Neutrophil (primary cell): ENCODE data around the gene COL18A1.

Experiments used
- H3K27ac ChIP-seq: fragments of 200-600 bp; sonication (generic); 2 replicates; pipeline ENCODE4 v1.5.1; 2016; ENCODE audit warnings: mild to moderate bottlenecking, moderate library complexity
- H3K27me3 ChIP-seq: fragments of 200-600 bp; sonication (generic); 2 replicates; pipeline ENCODE4 v1.6.0; 2016; ENCODE audit warnings: mild to moderate bottlenecking
- H3K36me3 ChIP-seq: fragments of 200-600 bp; sonication (generic); 2 replicates; pipeline ENCODE4 v1.5.1; 2017
- H3K4me1 ChIP-seq, 2 experiments: fragments of 200-600 bp in 1 of 2; sonication (generic) in 1 of 2; 1 replicate in 1 of 2; 2 replicates in 1 of 2; pipeline versions ENCODE4 v1.5.1 to v1.6.1; 2013 to 2016; ENCODE audit warnings: low read depth in 1 of 2, low read length in 1 of 2, mild to moderate bottlenecking in 1 of 2, moderate library complexity in 1 of 2; ENCODE audit not compliant: control insufficient read depth in 1 of 2, insufficient read depth in 1 of 2
- H3K4me3 ChIP-seq, 2 experiments: fragments of 200-600 bp in 1 of 2; sonication (generic) in 1 of 2; 1 replicate in 1 of 2; 2 replicates in 1 of 2; pipeline ENCODE4 v1.5.1; 2013 to 2016; ENCODE audit warnings: low read depth in 1 of 2, low read length in 1 of 2, mild to moderate bottlenecking in 1 of 2, moderate library complexity in 1 of 2
- H3K9me3 ChIP-seq: fragments of 200-600 bp; sonication (generic); 2 replicates; pipeline ENCODE4 v1.5.1; 2016
- TF ChIP-seq, protein P1 (sequence below): fragments of 200-600 bp; sonication (generic); IDR thresholded peaks from 2 replicates; pipeline ENCODE4 v1.5.1; 2016; ENCODE audit warnings: antibody characterized with exemption

The COL18A1 gene

DNA sequence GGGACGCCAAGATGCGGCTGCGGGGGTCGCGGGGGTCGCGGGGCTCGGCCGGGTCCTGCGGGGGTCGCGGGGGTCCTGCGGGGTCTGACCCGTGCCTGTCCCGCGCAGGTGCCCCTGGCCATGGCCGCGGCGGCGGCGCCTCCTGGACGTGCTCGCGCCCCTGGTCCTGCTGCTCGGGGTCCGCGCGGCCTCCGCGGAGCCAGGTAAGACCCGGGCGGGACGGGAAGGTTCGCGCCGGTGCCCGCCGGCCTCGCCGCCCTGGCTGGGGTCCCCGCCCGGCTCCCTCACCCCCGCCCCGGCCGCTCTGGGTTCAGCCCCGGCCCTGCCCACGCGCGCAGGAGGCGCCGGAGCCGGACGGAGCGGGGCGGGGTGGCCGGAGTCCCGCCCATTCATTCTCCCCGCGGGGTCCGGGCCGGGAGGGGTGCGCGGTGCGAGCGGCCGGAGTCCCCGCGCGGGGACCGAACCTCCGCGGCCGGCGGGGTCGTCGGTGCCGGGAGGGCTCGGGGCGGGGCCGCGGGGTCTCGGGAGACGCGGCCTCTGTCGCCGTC is 380 bp downstream of the COL18A1 start:
- H3K36me3 ChIP-seq: no peaks in the 10 kb centered on the region
- TF ChIP-seq, protein P1, sequence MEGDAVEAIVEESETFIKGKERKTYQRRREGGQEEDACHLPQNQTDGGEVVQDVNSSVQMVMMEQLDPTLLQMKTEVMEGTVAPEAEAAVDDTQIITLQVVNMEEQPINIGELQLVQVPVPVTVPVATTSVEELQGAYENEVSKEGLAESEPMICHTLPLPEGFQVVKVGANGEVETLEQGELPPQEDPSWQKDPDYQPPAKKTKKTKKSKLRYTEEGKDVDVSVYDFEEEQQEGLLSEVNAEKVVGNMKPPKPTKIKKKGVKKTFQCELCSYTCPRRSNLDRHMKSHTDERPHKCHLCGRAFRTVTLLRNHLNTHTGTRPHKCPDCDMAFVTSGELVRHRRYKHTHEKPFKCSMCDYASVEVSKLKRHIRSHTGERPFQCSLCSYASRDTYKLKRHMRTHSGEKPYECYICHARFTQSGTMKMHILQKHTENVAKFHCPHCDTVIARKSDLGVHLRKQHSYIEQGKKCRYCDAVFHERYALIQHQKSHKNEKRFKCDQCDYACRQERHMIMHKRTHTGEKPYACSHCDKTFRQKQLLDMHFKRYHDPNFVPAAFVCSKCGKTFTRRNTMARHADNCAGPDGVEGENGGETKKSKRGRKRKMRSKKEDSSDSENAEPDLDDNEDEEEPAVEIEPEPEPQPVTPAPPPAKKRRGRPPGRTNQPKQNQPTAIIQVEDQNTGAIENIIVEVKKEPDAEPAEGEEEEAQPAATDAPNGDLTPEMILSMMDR: no peak

GRCh38 chr21:45405819-45406762 is 1.1 kb downstream of the COL18A1 start:
- Histone ChIP-seq H3K4me3 (no peak overlapping the region), H3K27me3 (peaks cover 98% of the 10 kb centered on the region), H3K27ac (no peak overlapping the region), H3K36me3 (no peaks in the 10 kb centered on the region), H3K4me1 (peaks cover 0 to 3% of the 10 kb centered on the region in 2 experiments), H3K9me3 (no peaks in the 10 kb centered on the region)
- TF ChIP-seq, protein P1: no peak

More for the DNA sequence above, 380 bp downstream of the COL18A1 start:
- H3K27me3 ChIP-seq: peaks cover 100% of the 10 kb centered on the region
- H3K4me1 ChIP-seq: peaks cover 0 to 3% of the 10 kb centered on the region in 2 experiments
- H3K4me3 ChIP-seq: no peak overlapping the region
- no peak overlapping the region for H3K27ac ChIP-seq
- no peaks in the 10 kb centered on the region for H3K9me3 ChIP-seq

GRCh38 chr21:45406801-45407628 is 2.0 kb downstream of the COL18A1 start:
- Histone ChIP-seq H3K9me3 (no peaks in the 10 kb centered on the region), H3K4me3 (no peak overlapping the region), H3K27me3 (peaks cover 92% of the 10 kb centered on the region), H3K36me3 (no peaks in the 10 kb centered on the region), H3K27ac (no peak overlapping the region), H3K4me1 (peaks cover 0 to 3% of the 10 kb centered on the region in 2 experiments)
- TF ChIP-seq, protein P1: no peak

GRCh38 chr21:45407629-45408247 is 2.8 kb downstream of the COL18A1 start:
- TF ChIP-seq, protein P1: no peak
- no peak overlapping the region for H3K27ac ChIP-seq
- peaks cover 88% of the 10 kb centered on the region for H3K27me3 ChIP-seq
- H3K4me3 ChIP-seq: no peak overlapping the region
- H3K9me3 ChIP-seq: no peaks in the 10 kb centered on the region
- H3K4me1 ChIP-seq: peaks cover 0 to 3% of the 10 kb centered on the region in 2 experiments
- H3K36me3 ChIP-seq: no peaks in the 10 kb centered on the region

DNA sequence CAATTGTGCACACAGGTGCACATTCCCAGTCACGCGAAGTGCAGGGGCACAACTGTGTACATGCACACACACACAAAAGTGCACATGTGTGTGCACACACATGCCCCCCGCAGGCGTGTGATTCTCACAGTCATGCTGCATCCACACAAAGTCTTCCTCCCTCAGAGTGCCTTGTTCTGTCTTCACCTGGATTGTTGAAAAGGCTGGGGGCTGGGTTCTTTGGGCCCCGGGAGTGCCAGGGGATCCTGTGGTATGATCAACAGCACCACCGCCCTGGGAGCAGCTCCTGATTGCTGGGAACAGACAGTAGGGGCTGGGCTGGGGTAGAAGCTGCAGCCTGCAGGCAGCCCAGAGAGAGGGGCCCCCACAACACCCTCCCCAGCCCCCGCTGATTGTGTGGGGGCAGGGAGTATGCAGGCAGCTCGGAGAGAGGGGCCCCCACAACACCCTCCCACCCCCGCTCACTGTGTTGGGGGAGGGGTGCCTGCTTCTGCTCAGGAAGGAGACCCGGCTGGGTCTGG is 3.4 kb downstream of the COL18A1 start:
- H3K27me3 ChIP-seq: peaks cover 85% of the 10 kb centered on the region
- TF ChIP-seq, protein P1: no peak
- H3K27ac ChIP-seq: no peak overlapping the region
- H3K4me3 ChIP-seq: no peak overlapping the region
- H3K9me3 ChIP-seq: no peaks in the 10 kb centered on the region
- H3K4me1 ChIP-seq: peaks cover 0 to 3% of the 10 kb centered on the region in 2 experiments
- no peaks in the 10 kb centered on the region for H3K36me3 ChIP-seq
